AML-193 (cell line): Measurements from ENCODE around the gene SLC12A9.
"Not testable (repeated sequence)": the region's sequence is repeated elsewhere in the genome, so short reads cannot be mapped to it uniquely, and the experiment has no call there.

ENCODE experiments used
- DNase-seq, 2 experiments: peaks; one replicate each; lab custom pipeline; 2025; lab: John Stamatoyannopoulos, UW

Gene SLC12A9, protein sequence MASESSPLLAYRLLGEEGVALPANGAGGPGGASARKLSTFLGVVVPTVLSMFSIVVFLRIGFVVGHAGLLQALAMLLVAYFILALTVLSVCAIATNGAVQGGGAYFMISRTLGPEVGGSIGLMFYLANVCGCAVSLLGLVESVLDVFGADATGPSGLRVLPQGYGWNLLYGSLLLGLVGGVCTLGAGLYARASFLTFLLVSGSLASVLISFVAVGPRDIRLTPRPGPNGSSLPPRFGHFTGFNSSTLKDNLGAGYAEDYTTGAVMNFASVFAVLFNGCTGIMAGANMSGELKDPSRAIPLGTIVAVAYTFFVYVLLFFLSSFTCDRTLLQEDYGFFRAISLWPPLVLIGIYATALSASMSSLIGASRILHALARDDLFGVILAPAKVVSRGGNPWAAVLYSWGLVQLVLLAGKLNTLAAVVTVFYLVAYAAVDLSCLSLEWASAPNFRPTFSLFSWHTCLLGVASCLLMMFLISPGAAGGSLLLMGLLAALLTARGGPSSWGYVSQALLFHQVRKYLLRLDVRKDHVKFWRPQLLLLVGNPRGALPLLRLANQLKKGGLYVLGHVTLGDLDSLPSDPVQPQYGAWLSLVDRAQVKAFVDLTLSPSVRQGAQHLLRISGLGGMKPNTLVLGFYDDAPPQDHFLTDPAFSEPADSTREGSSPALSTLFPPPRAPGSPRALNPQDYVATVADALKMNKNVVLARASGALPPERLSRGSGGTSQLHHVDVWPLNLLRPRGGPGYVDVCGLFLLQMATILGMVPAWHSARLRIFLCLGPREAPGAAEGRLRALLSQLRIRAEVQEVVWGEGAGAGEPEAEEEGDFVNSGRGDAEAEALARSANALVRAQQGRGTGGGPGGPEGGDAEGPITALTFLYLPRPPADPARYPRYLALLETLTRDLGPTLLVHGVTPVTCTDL

DNA sequence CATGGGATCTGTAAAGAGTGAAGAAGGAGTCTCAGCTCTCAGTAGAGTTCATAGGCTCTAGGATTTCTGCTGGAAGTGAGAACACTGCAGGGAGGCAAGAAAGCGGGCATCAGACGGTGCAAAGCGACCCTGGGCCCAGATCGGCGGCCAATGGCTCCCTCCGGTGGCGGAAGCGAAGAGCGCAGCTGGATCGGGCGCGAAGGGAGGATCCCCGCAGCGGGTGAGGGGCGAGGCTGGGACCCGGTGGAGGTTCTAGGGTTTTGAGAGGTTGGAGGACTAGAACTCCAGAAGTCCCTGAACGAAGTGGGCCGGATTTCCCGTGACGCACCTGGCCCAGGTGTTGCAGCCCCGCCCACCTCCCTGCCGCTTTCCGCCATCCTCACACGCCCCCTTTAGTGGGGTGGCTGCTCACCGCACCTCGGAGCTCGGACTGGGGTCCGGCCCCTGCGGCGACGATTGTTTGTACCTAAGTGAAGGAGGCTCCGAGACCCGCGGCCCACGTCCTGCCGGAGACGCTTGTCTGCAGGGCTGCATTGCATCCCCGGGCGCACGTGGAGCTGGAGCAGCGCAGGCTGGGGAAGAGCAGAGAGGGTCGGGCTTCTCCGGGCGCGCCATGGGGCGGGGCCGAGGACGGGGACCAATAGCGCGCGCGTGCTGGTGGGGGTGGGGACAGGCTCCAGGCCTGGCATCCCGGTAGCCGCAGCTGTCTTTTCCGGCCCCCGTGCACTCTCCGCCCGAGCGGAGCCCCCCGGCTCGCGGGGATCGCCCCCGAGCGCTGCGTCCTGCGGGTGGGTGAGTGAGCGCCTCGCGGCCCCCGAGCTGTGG is at the start of gene SLC12A9:
TSS of gene SLC12A9 (plus strand) at position 666 of the 825 bp plus-strand sequence. CDS start 1,485 bp downstream, outside the sequence.
- peak; percentile 77 to 85 for DNase-seq

DNA sequence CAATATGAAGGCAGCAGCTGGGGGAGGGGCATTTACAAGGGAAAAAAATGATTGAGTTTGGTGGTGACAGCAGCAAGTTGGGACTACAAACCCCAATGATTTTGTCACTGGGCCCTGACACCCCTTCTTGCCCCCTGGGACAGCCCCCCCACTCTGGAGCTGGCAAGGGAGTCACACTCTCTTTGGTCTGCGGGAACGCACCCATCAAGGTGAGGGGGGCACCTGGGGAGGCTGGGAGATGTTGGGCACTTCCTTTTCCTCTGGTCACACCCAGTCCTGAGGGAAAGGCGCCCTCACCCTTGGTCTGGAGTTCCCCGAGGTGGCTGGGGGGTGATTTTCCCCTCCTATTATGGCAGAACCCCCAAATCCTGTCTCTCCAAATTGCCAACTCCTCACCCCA is 49.6 kb upstream of the SLC12A9 start:
- DNase-seq = no peak

DNA sequence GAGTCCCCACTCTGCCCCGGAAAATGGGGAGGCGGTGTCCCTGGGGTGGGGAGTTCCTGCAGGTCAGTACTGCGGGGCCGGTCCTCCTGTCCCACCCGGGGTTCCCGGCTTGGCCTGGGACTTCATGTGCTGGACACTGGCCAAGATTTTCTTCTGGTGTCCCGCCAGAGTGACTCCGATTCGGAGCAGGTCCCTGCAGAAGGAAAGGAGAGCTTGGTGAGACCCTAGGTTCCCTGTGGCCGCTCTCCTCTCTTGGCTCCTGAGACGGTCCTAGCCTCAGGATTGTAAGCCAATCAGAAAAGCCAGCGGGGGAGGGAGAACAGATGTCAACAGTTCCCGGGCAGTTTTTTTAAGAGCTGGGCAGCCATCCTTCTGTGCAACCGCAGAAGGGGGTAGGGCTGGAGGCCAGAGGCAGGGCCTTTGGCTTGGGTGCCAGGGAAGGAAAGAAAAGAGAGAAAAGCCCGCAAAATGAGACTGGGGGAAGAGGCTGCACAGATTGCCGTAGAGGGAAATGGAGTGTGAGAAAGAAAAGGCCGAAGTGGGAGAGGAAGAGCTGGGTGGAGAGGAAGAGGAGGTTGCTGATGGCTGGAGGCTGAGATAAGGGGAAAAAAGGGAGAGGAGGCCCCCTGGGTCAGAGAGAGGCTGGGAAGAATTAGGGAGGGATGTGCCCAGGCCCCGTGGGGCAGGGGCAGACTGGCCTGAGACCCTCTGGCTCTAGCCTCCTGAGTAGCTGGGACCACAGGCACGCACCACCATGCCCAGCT is 48.9 kb upstream of the SLC12A9 start:
- DNase-seq = peak; percentile 92 to 93

DNA sequence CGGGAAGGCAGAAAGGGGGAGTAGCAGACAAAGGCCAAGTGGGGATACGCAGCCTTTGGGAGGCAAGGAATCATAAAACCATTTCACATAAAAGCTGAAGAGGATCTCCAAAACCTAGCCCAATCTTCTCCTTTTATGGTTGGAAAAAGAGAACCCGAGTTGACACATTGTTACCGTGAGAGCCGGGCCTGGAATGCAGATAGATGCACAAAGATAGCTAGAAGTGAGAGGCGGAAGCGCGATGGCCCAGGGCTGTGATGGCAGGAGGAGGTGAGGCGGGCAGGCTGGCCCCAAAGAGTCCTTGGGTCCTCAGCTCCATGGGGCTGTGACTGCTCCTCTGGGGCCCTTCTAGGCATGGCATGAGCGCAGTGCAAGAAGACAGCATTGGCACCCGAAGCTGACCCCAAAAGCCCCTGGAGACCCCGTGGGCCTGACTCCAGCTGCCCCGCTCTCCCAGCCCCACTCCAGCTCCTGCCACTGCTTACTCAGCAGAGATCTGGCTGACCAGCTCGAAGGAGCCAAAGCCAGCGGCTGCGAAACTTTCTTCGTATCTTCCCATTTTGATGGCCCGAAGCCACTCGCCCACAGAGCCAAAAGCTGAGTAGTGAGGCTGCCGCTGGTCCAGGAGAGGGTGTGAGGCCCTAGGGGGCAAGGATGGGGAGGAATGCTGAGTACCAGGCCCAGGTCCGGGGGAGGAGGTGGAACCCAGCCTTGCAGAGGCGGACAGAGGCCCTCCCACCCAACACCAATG is 47.7 kb upstream of the SLC12A9 start:
- no peak for DNase-seq

DNA sequence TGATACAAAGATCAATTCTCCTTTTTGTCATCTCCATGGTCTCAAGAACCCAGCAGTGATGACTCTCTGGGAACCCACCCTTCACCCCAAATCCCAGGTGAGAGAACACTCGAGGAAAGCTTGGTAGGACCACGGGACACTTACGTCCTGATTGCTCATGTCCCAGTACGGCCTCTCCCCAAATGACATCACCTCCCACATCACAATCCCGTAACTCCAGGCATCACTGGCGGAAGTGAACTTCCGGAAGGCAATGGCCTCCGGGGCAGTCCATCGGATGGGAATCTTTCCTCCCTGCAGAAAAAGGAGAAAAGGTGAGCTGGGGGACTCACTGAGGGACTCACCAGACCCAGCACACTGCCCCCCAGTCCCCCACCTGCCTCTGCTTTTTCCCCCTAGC is 46.2 kb upstream of the SLC12A9 start:
- no peak for DNase-seq

DNA sequence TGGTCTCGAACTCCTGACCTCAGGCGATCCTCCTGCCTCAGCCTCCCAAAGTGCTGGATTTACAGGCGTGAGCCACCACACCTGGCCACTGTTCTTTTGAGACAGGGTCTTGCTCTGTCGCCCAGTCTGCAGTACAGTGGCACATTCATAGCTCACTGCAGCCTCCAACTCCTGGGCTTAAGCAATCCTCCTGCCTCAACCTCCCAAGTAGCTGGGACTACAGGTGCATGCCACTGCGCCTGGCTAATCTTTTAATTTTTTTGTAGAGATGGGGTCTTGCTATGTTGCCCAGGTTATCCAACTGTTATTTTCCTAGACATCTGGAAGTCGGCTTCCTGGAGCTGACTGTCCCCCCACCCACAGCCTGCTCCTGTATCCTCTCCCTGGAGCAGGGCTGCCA is 45.6 kb upstream of the SLC12A9 start:
- not testable (repeated sequence) for DNase-seq

DNA sequence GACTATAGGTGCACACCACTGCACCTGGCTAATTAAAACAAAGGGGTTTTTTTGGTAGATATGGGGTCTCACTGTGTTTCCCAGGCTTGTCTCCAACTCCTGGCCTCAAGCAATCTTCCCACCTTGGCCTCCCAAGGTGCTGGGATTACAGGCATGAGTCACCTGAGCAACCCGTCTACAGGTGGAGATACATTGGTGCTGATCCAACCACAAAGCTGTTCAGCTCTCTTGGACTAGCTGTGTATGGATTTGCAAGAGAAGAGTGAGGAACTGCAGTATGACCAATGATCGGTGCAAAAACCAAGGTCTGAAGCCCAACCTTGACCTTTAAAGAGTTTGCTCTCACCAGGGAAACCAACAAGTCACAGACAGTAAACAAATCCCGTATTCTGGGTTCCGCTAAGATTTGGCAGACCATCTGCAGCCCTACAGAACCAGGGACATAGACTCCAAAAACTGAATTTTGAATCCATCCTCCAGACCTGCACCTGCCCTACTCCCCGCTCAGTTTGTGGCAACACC is 44.1 kb upstream of the SLC12A9 start:
- no peak for DNase-seq

DNA sequence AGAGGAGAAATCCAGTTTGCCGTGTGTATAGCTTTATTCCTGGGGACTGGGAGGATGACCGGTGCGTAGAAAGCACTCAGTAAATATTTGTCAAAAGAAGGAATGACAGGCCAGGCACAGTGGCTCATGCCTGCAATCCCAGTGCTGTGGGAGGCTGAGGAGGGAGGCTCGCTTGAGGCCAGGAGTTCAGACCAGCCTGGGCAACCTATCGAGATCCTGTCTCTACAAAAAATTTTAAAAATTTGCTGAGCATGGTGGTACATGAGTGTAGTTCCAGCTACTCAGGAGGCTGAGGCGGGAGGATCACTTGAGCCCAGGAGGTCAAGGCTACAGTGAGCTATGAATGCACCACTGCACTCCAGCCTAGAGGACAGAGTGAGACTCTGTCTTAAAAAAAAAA is 41.0 kb upstream of the SLC12A9 start:
- DNase-seq = no peak

DNA sequence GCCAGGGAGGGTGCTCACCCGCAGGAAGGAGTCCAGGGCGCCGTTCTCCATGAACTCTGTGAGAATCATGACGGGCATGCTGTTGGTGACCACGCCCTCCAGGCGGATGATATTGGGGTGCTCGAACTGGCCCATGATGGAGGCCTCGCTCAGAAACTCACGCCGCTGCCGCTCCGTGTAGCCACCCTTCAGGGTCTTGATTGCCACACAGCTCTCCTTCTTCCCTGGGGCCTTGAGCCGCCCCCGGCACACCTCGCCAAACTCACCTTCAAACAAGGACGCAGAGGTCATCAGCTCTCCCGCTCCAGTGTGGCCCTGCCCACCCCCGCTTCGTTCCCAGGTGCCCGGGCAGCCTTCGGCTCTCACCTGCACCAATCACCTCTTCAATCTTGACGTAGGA is 39.8 kb upstream of the SLC12A9 start:
- no peak for DNase-seq

DNA sequence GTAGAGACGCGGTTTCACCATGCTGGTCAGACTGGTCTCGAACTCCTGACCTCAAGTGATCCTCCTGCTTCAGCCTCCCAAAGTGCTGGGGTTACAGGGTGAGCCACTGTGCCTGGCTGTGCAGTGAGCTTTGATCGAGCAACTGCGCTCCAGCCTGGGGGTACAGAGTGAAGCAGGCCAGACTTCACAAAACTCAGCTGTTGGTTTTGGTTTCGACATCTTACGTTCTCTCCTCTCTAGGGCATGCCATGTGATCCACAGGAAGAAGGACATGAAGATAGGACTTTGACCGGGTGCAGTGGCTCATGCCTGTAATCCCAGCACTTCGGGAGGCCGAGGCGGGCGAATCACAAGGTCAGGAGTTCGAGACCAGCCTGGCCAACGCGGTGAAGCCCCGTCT is 36.0 kb upstream of the SLC12A9 start:
- DNase-seq = not testable (repeated sequence)

DNA sequence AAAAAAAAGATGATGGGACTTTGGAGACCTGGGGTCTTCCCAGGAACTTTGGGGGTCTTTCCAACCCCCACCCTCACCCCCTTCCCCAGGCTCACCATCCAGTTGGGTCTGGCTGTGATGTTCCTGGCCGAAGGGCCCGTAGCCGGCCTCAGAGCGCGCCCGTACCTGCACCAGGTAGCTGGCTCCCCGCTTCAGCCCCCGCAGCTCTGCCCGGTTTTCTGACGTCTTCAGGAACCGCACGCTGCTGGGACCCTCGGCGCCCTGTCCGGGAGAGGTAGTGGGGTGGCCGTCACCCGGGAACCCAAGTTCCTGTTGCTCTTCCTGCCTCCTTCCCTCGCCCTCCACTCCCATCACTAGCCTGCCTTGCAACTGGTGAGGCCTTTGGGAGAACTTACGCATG is 35.4 kb upstream of the SLC12A9 start:
- DNase-seq = no peak

DNA sequence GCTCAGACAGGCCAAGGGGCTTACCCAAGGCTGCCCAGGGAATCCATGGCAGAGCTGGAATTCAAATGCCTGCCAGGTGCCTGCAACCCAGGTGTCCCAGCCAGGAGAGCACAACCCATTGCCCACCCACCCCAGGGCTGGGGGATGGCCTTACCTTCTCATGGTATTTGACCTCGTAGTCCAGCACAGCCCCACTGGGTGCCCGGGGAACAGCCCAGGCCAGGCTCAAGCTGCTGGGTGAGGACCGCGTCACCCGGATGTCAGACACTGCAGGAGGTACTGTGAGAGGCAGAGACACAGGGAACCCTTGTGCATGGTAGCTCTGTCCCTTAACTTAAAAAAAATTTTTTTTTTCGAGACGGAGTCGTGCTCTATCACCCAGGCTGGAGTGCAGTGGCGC is 34.1 kb upstream of the SLC12A9 start:
- DNase-seq = no peak

DNA sequence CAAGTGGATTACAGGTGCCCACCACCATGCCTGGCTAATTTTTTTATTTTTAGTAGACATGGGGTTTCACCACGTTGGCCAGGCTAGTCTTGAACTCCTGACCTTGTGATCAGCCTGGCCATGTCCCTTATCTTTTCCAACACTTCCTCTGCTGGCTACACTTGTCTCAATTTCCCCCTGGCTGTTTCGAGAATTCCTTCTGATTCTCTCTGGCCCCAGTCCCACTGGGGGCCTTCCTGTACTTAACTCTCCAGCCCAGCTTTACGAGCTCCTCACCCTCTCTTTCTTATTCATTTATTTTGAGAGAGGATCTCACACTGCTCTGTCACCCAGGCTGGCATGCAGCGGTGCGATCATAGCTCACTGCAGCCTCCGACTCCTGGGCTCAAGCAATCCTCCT is 33.7 kb upstream of the SLC12A9 start:
- DNase-seq = no peak

DNA sequence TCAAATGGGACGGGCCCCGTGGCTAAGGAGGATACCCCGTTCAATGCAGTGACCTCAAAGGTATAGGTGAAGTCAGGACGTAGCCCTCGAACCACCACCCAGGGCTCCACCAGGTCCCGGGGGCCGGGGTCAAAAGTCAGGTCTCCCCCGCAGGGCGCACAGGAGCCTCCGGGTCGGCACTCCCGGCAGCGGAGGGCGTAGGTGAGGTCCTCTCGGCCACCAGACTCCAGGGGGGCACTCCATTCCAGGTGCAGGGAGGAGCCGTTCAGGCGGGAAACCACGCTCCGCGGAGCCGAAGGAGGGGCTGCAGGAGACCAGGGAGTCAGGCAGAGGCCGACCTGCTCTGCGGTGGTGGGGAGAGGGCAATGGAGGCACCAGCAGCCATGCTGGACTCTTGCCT is 32.9 kb upstream of the SLC12A9 start:
- no peak for DNase-seq

DNA sequence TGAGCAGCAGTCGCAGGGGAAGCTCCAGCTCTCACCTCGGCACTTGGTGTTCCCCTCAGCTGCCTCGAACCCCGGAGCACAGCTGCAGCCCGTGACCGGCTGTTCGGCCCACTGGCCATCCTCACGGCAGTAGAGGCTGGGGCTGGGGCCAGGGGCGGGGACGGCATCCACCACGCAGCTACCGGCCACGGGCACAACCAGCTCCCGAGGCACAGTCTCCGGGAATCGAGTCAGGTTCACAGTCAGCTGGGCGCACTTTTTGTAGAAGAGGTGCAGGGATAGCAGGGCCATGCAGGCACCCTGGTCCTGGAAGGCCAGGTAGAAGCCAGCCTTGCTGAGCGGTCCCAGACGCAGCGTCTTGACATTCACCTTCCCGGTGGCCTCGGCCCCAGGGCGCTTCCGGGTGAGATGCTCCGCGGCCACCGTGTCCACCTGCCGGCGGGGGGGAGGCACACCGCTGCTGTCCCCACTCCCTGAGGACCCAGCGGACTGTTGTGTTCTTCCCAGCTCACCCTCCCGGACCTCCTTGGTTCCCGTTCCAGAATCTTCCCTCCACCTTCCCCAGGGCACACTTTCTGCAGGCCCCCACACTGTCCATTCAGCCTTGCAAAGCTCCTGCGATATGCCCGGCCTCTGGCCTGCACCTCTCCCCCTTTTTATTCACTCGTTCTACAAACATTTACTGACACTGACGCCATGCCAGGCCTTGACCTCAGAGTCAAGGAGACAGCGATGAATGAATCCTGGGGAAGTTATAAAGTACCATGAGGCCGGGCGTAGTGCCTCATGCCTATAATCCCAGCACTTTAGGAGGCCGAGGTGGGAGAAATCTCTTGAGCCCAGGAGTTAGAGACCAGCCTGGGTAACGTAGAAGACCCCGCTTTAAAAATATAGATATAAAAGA is 30.0 kb upstream of the SLC12A9 start:
- DNase-seq = no peak

DNA sequence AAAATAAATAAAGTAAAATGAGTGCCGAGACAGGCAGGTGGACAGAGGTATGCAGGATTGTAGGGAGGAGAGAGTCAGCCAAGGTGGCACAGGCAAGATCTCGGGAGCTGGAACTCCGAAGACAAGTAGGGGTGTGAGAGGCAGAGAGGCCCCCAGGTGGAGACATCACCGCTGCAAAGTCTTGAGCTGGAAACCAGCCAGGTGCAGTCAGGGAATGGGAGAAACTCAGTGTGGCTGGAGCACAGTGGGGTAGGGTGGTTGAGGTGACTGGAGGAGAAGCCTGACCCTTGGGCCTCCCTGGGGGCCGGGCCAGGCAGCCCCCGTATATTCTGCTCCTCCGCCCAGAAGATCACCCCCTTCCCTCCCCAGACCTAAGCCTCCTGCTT is 29.4 kb upstream of the SLC12A9 start:
- no peak for DNase-seq

DNA sequence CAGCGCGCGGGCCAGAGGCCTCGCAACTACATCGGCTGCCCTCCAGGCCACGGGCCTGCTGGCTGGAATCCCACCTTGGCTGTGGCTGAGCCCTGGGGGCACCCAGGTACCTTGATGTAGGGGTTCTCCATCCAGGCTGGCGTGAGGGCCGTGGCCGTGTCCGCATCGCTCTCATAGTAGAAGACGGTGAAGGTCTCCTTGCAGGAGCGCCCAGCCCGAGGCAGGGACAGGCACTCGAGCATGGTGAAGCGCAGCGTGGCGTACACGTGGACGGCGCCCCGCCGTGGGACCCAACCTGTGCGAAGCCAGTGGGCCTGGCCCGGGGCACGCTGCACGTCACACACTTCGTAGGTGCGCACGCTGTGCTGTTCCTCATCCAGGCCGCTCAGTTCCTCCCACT is 29.0 kb upstream of the SLC12A9 start:
- DNase-seq = no peak

DNA sequence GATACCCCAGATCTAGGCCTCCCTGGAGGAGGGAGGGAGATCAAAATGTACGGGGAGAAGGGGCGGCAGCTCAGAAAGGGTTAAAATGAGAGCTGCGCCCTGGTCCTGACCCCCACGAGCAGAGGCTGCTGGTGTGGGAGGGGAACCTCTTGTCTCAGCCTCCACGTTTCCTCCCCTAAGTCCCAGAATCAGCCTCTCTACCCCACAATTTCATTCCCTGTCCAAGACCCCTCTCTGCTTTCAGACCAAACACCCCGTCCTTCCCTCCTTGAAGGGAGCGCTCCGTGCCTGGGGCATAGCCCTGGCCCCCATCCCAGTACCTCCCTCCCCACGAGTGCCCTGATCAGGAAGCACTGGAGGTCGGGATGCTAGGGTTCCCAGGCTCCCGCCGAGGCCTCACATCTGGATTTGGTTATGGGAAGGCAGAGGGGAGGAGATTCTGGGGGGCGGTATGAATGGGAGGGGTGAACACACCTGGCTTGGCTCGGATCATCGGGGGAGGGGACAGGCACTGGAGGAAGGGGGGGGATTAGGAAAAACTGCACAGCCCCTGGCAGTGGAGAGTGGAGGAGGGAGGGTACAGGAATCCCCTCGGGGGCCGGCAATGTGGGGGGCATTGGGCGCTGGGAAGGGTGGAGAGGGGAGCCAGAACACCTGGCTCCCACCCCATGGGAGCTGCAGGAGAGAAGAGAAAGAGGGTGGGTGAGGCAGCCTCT is 27.9 kb upstream of the SLC12A9 start:
- no peak for DNase-seq

DNA sequence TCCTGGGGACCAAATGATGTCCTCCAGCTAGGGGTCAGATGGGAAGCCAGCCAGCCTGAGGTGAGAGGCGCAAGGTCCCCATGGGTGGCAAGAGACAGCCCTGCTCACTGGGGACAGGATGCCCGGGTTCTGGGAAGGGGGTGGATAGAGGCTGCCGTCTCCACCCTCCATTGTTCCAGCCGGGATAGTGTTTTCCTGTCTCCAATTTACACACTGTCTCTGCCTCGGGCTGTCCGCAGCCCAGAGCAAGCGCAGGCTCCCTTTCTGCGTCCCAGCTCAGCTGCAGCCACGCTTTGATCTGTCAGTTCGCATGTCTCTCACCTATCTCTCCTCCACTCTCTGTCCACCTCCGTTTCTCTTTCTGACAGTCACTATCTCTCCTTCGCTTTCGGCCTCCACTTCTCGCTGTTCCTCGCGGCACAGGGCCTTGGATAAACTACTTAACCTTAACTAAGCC is 27.3 kb upstream of the SLC12A9 start:
- no peak for DNase-seq
